NCI-H187 treated with DMSO at 0.1 percent for 48 hours (cell line): Measurements from ENCODE around the gene PAPSS1.
"Not testable (repeated sequence)": the region's sequence is repeated elsewhere in the genome, so short reads cannot be mapped to it uniquely, and the experiment has no call there.

ENCODE experiments used
- DNase-seq: peaks from one replicate; lab custom pipeline; 2025; lab: John Stamatoyannopoulos, UW

Gene PAPSS1

GRCh38 chr4:107726131-107726925 is 6.3 kb upstream of the PAPSS1 start:
- DNase-seq, result not testable (repeated sequence)

GRCh38 chr4:107725281-107725859 is 5.3 kb upstream of the PAPSS1 start:
- no peak for DNase-seq

- not testable (repeated sequence) for DNase-seq
Measured at GRCh38 chr4:107723331-107723730, 3.3 kb upstream of the PAPSS1 start.

- DNase-seq, result no peak
Measured at GRCh38 chr4:107721436-107722100, 1.5 kb upstream of the PAPSS1 start.

- no peak for DNase-seq
Measured at GRCh38 chr4:107719207-107719921, 670 bp downstream of the PAPSS1 start.

- DNase-seq, result no peak
Measured at GRCh38 chr4:107718351-107718965, 1.6 kb downstream of the PAPSS1 start.

GRCh38 chr4:107714256-107714655 is 5.8 kb downstream of the PAPSS1 start:
- DNase-seq, result no peak

GRCh38 chr4:107712236-107712635 is 7.8 kb downstream of the PAPSS1 start:
- DNase-seq, result no peak

- no peak for DNase-seq
Measured at GRCh38 chr4:107711831-107712230, 8.2 kb downstream of the PAPSS1 start.

GRCh38 chr4:107710493-107711459 is 9.3 kb downstream of the PAPSS1 start:
- DNase-seq, result no peak

GRCh38 chr4:107709916-107710315 is 10.1 kb downstream of the PAPSS1 start:
- DNase-seq, result no peak

- no peak for DNase-seq
Measured at GRCh38 chr4:107708225-107708624, 11.8 kb downstream of the PAPSS1 start.

GRCh38 chr4:107705742-107706556 is 14.1 kb downstream of the PAPSS1 start:
- DNase-seq, result no peak

- no peak for DNase-seq
Measured at GRCh38 chr4:107701565-107701964, 18.5 kb downstream of the PAPSS1 start.

- no peak for DNase-seq
Measured at GRCh38 chr4:107699466-107700206, 20.4 kb downstream of the PAPSS1 start.

GRCh38 chr4:107696187-107696586 is 23.8 kb downstream of the PAPSS1 start:
- not testable (repeated sequence) for DNase-seq

GRCh38 chr4:107693132-107693531 is 26.9 kb downstream of the PAPSS1 start:
- no peak for DNase-seq

GRCh38 chr4:107692202-107692601 is 27.8 kb downstream of the PAPSS1 start:
- no peak for DNase-seq

- no peak for DNase-seq
Measured at GRCh38 chr4:107691378-107691777, 28.7 kb downstream of the PAPSS1 start.
